Heart left ventricle (tissue), 13 donors: ENCODE results near the gene TRIM31.

Experiments
- POLR2A ChIP-seq, 2 donors: fragments of 450-650 bp; IDR thresholded peaks; one replicate each; pipeline ENCODE4 v1.6.1; 2017; ENCODE audit warnings: antibody characterized with exemption in 2 of 2, mild to moderate bottlenecking in 2 of 2, moderate library complexity in 2 of 2
- TF ChIP-seq, protein P1 (sequence below), 12 donors: fragments of 200-600 bp; sonication (generic) in 4 of 12; IDR thresholded peaks; one replicate each; pipeline versions ENCODE4 v1.5.0 to v1.8.0; 2018 to 2022; ENCODE audit warnings: antibody characterized with exemption in 12 of 12, mild to moderate bottlenecking in 5 of 12
- donor health status: ischemic (EF 13 %, LVEDD 7.1; RV severe dilation, severe dysfunction).
- donor health status: DM: no; HTN: yes; CAD: no.
- donor health status: DM: no; HTN: no; CAD: no.
- donor health status: ischemic (EF 25% LVEDD 6.9; RV normal size, moderate dysfunction).
- donor health status: ischemic (EF 25% LVEDD 5.7; RV mildly dilated, moderate dysfunction).
- donor health status: ischemic (EF 35%, LVEDD 5.7; RV mildly dilated, moderate dysfunction).
- donor health status: nonischemic (EF 11% LVEDD 7.7; RV severe dilation, severe dysfunction).
- donor health status: DM: yes; HTN: yes; CAD: no.
- donor health status: PGD.
- donor health status: ischemic (EF 29% LVEDD 5.4; RV normal size, mild dysfunction).
- donor health status: nonischemic (EF 23%, LVEDD 6.1; RV moderate dilation, normal function).

DNA sequence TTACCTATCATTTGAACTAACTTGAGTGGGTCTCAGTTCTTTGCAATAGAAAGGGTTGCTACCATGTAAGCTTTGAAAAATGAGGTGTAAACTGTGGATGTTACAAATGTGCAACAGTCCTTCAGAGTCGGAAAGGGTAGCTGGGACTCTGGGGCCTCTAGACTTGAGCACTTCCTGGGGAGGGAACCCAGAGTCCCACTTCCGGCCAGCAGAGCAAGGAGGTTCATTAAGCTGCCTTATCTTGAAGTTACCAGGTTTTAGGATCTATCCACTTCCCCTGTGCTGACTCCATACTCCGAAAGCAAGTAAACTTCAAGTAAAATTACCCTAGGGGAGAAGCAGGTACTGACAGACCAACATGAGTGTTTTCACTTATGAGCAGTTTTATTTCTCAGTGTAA lies 38.7 kb upstream of the TRIM31 start:
- TF ChIP-seq, protein P1, sequence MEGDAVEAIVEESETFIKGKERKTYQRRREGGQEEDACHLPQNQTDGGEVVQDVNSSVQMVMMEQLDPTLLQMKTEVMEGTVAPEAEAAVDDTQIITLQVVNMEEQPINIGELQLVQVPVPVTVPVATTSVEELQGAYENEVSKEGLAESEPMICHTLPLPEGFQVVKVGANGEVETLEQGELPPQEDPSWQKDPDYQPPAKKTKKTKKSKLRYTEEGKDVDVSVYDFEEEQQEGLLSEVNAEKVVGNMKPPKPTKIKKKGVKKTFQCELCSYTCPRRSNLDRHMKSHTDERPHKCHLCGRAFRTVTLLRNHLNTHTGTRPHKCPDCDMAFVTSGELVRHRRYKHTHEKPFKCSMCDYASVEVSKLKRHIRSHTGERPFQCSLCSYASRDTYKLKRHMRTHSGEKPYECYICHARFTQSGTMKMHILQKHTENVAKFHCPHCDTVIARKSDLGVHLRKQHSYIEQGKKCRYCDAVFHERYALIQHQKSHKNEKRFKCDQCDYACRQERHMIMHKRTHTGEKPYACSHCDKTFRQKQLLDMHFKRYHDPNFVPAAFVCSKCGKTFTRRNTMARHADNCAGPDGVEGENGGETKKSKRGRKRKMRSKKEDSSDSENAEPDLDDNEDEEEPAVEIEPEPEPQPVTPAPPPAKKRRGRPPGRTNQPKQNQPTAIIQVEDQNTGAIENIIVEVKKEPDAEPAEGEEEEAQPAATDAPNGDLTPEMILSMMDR (IDR thresholded peaks at IDR 0.05): no peak
- no peak for TF ChIP-seq POLR2A (IDR thresholded peaks at IDR 0.05)
